ENCODE results near the gene RASA3.

The RASA3 gene

GRCh38 chr13:114067381-114067885, 65.0 kb downstream of the RASA3 start:
- H3K36me3 ChIP-seq (ENCODE audit: control insufficient read depth, insufficient read depth, low read length): no peaks in the 10 kb centered on the region
- no peaks in the 10 kb centered on the region for H3K27me3 ChIP-seq (ENCODE audit: control insufficient read depth, insufficient read depth, low read length, poor library complexity, severe bottlenecking)
- no peak overlapping the region for H3K4me3 ChIP-seq (ENCODE audit: insufficient read depth, low read depth, low read length)
- H3K9me3 ChIP-seq (ENCODE audit: control insufficient read depth, low read length): no peaks in the 10 kb centered on the region
- H3K27ac ChIP-seq (ENCODE audit: insufficient read depth, low read depth, low read length, poor library complexity, severe bottlenecking): no peak overlapping the region
- WGBS, 2 experiments: 91 to 93% methylated on average over 8 to 9 of the region's 9 CpGs
- peaks cover 44% of the 10 kb centered on the region for H3K4me1 ChIP-seq (ENCODE audit: control insufficient read depth, insufficient read depth, low read length)

GRCh38 chr13:114066956-114067355, 65.5 kb downstream of the RASA3 start:
- Histone ChIP-seq H3K9me3 (ENCODE audit: control insufficient read depth, low read length) (no peaks in the 10 kb centered on the region), H3K4me3 (ENCODE audit: insufficient read depth, low read depth, low read length) (no peak overlapping the region), H3K4me1 (ENCODE audit: control insufficient read depth, insufficient read depth, low read length) (peaks cover 41% of the 10 kb centered on the region), H3K36me3 (ENCODE audit: control insufficient read depth, insufficient read depth, low read length) (no peaks in the 10 kb centered on the region), H3K27me3 (ENCODE audit: control insufficient read depth, insufficient read depth, low read length, poor library complexity, severe bottlenecking) (no peaks in the 10 kb centered on the region), H3K27ac (ENCODE audit: insufficient read depth, low read depth, low read length, poor library complexity, severe bottlenecking) (no peak overlapping the region)
- WGBS, 2 experiments: 93 to 95% methylated on average over 7 of the region's 7 CpGs

- no peaks in the 10 kb centered on the region for H3K36me3 ChIP-seq (ENCODE audit: control insufficient read depth, insufficient read depth, low read length)
- H3K9me3 ChIP-seq (ENCODE audit: control insufficient read depth, low read length): no peaks in the 10 kb centered on the region
- peaks cover 33% of the 10 kb centered on the region for H3K4me1 ChIP-seq (ENCODE audit: control insufficient read depth, insufficient read depth, low read length)
- H3K27me3 ChIP-seq (ENCODE audit: control insufficient read depth, insufficient read depth, low read length, poor library complexity, severe bottlenecking): no peaks in the 10 kb centered on the region
- no peak overlapping the region for H3K4me3 ChIP-seq (ENCODE audit: insufficient read depth, low read depth, low read length)
- no peak overlapping the region for H3K27ac ChIP-seq (ENCODE audit: insufficient read depth, low read depth, low read length, poor library complexity, severe bottlenecking)
- WGBS, 2 experiments: 92 to 94% methylated on average over 35 of the region's 35 CpGs
Observed at GRCh38 chr13:114065926-114066774, 66.3 kb downstream of the RASA3 start.

- H3K27ac ChIP-seq (ENCODE audit: insufficient read depth, low read depth, low read length, poor library complexity, severe bottlenecking): peak overlapping the region; percentile 97
- H3K9me3 ChIP-seq (ENCODE audit: control insufficient read depth, low read length): no peaks in the 10 kb centered on the region
- H3K36me3 ChIP-seq (ENCODE audit: control insufficient read depth, insufficient read depth, low read length): no peaks in the 10 kb centered on the region
- H3K4me3 ChIP-seq (ENCODE audit: insufficient read depth, low read depth, low read length): no peak overlapping the region
- 28 to 34% methylated on average over 25 of the region's 25 CpGs for WGBS, 2 experiments
- peaks cover 33% of the 10 kb centered on the region for H3K4me1 ChIP-seq (ENCODE audit: control insufficient read depth, insufficient read depth, low read length)
- H3K27me3 ChIP-seq (ENCODE audit: control insufficient read depth, insufficient read depth, low read length, poor library complexity, severe bottlenecking): no peaks in the 10 kb centered on the region
Observed at GRCh38 chr13:114065141-114065925, 67.1 kb downstream of the RASA3 start.

- H3K36me3 ChIP-seq (ENCODE audit: control insufficient read depth, insufficient read depth, low read length): no peaks in the 10 kb centered on the region
- 27 to 30% methylated on average over 20 of the region's 20 CpGs for WGBS, 2 experiments
- H3K4me3 ChIP-seq (ENCODE audit: insufficient read depth, low read depth, low read length): no peak overlapping the region
- H3K27me3 ChIP-seq (ENCODE audit: control insufficient read depth, insufficient read depth, low read length, poor library complexity, severe bottlenecking): no peaks in the 10 kb centered on the region
- H3K9me3 ChIP-seq (ENCODE audit: control insufficient read depth, low read length): no peaks in the 10 kb centered on the region
- H3K4me1 ChIP-seq (ENCODE audit: control insufficient read depth, insufficient read depth, low read length): peaks cover 33% of the 10 kb centered on the region
- peak overlapping the region; percentile 97 for H3K27ac ChIP-seq (ENCODE audit: insufficient read depth, low read depth, low read length, poor library complexity, severe bottlenecking)
Observed at GRCh38 chr13:114064450-114065140, 67.8 kb downstream of the RASA3 start.

GRCh38 chr13:114063545-114064449, 68.6 kb downstream of the RASA3 start:
- no peaks in the 10 kb centered on the region for H3K9me3 ChIP-seq (ENCODE audit: control insufficient read depth, low read length)
- peak overlapping the region; percentile 97 for H3K27ac ChIP-seq (ENCODE audit: insufficient read depth, low read depth, low read length, poor library complexity, severe bottlenecking)
- no peak overlapping the region for H3K4me3 ChIP-seq (ENCODE audit: insufficient read depth, low read depth, low read length)
- no peaks in the 10 kb centered on the region for H3K27me3 ChIP-seq (ENCODE audit: control insufficient read depth, insufficient read depth, low read length, poor library complexity, severe bottlenecking)
- H3K36me3 ChIP-seq (ENCODE audit: control insufficient read depth, insufficient read depth, low read length): no peaks in the 10 kb centered on the region
- peaks cover 28% of the 10 kb centered on the region for H3K4me1 ChIP-seq (ENCODE audit: control insufficient read depth, insufficient read depth, low read length)
- 89 to 90% methylated on average over 21 to 22 of the region's 22 CpGs for WGBS, 2 experiments

GRCh38 chr13:114062754-114063153, 69.7 kb downstream of the RASA3 start:
- Histone ChIP-seq H3K36me3 (ENCODE audit: control insufficient read depth, insufficient read depth, low read length) (no peaks in the 10 kb centered on the region), H3K4me1 (ENCODE audit: control insufficient read depth, insufficient read depth, low read length) (peaks cover 24% of the 10 kb centered on the region), H3K27ac (ENCODE audit: insufficient read depth, low read depth, low read length, poor library complexity, severe bottlenecking) (no peak overlapping the region), H3K4me3 (ENCODE audit: insufficient read depth, low read depth, low read length) (no peak overlapping the region), H3K27me3 (ENCODE audit: control insufficient read depth, insufficient read depth, low read length, poor library complexity, severe bottlenecking) (no peaks in the 10 kb centered on the region), H3K9me3 (ENCODE audit: control insufficient read depth, low read length) (no peaks in the 10 kb centered on the region)
- WGBS, 2 experiments: 97% methylated on average over 15 to 16 of the region's 16 CpGs

- Histone ChIP-seq H3K27me3 (ENCODE audit: control insufficient read depth, insufficient read depth, low read length, poor library complexity, severe bottlenecking) (no peaks in the 10 kb centered on the region), H3K27ac (ENCODE audit: insufficient read depth, low read depth, low read length, poor library complexity, severe bottlenecking) (no peak overlapping the region), H3K4me3 (ENCODE audit: insufficient read depth, low read depth, low read length) (no peak overlapping the region), H3K9me3 (ENCODE audit: control insufficient read depth, low read length) (no peaks in the 10 kb centered on the region), H3K4me1 (ENCODE audit: control insufficient read depth, insufficient read depth, low read length) (peaks cover 24% of the 10 kb centered on the region), H3K36me3 (ENCODE audit: control insufficient read depth, insufficient read depth, low read length) (no peaks in the 10 kb centered on the region)
- WGBS, 2 experiments: 95% methylated on average over 34 of the region's 34 CpGs
Observed at GRCh38 chr13:114062341-114062740, 70.1 kb downstream of the RASA3 start.

- Histone ChIP-seq H3K27ac (ENCODE audit: insufficient read depth, low read depth, low read length, poor library complexity, severe bottlenecking) (no peak overlapping the region), H3K36me3 (ENCODE audit: control insufficient read depth, insufficient read depth, low read length) (no peaks in the 10 kb centered on the region), H3K4me1 (ENCODE audit: control insufficient read depth, insufficient read depth, low read length) (peaks cover 24% of the 10 kb centered on the region), H3K27me3 (ENCODE audit: control insufficient read depth, insufficient read depth, low read length, poor library complexity, severe bottlenecking) (no peaks in the 10 kb centered on the region), H3K9me3 (ENCODE audit: control insufficient read depth, low read length) (no peaks in the 10 kb centered on the region), H3K4me3 (ENCODE audit: insufficient read depth, low read depth, low read length) (no peak overlapping the region)
- WGBS, 2 experiments: 93 to 94% methylated on average over 18 to 20 of the region's 20 CpGs
Observed at GRCh38 chr13:114061744-114062143, 70.7 kb downstream of the RASA3 start.
